GM12864 (cell line): Measurements from ENCODE around the gene OR2AT4.
"Not testable (repeated sequence)": the region's sequence is repeated elsewhere in the genome, so short reads cannot be mapped to it uniquely, and the experiment has no call there.

Source experiments
- DNase-seq: peaks from one replicate; pipeline ENCODE4 v3.0.0-alpha.2; 2011; ENCODE audit warnings: low read depth
- H3K4me3 ChIP-seq: 2 replicates; pipeline ENCODE4 v1.5.1; 2011; ENCODE audit warnings: mild to moderate bottlenecking, low read depth, low read length, control low read depth
- CTCF ChIP-seq: IDR thresholded peaks from 2 replicates; pipeline ENCODE4 v1.5.1; 2011; ENCODE audit warnings: low read depth, mild to moderate bottlenecking, moderate library complexity, low read length, control low read depth, inconsistent platforms; ENCODE audit errors: missing control alignments

OR2AT4 gene

GRCh38 chr11:75105462-75105925, 8.8 kb upstream of the OR2AT4 start:
- H3K4me3 ChIP-seq: no peak overlapping the region
- TF ChIP-seq CTCF: no peak
- no peak for DNase-seq

GRCh38 chr11:75103380-75104026, 6.8 kb upstream of the OR2AT4 start:
- H3K4me3 ChIP-seq: no peak overlapping the region
- no peak for TF ChIP-seq CTCF
- DNase-seq: peak; percentile 10

GRCh38 chr11:75101424-75102128, 4.9 kb upstream of the OR2AT4 start:
- TF ChIP-seq CTCF: no peak
- no peak overlapping the region for H3K4me3 ChIP-seq
- no peak for DNase-seq

- peak; percentile 47 for DNase-seq
- H3K4me3 ChIP-seq: no peak overlapping the region
Observed at GRCh38 chr11:75100314-75100713, 3.6 kb upstream of the OR2AT4 start.

GRCh38 chr11:75099635-75100034, 3.0 kb upstream of the OR2AT4 start:
- no peak for TF ChIP-seq CTCF
- DNase-seq: no peak
- H3K4me3 ChIP-seq: no peak overlapping the region

More at GRCh38 chr11:75100314-75100713, 3.6 kb upstream of the OR2AT4 start:
- no peak for TF ChIP-seq CTCF

- DNase-seq, H3K4me3 ChIP-seq: not testable (repeated sequence)
Observed at GRCh38 chr11:75098835-75099439, 2.3 kb upstream of the OR2AT4 start.

GRCh38 chr11:75098181-75098580, 1.5 kb upstream of the OR2AT4 start:
- DNase-seq, H3K4me3 ChIP-seq: not testable (repeated sequence)

GRCh38 chr11:75097173-75097557, 489 bp upstream of the OR2AT4 start:
- TF ChIP-seq CTCF: no peak

GRCh38 chr11:75094382-75094781, 2.3 kb downstream of the OR2AT4 start:
- DNase-seq: not testable (repeated sequence)

More at GRCh38 chr11:75097173-75097557, 489 bp upstream of the OR2AT4 start:
- DNase-seq: no peak
- H3K4me3 ChIP-seq: no peak overlapping the region

More at GRCh38 chr11:75094382-75094781, 2.3 kb downstream of the OR2AT4 start:
- H3K4me3 ChIP-seq: not testable (repeated sequence)
